Lung (tissue), 12 donors: Measurements from ENCODE around the gene GAK. TPM values are rescaled to one million over a fixed set of nuclear protein-coding genes. Genes with fewer than 3 reads are reported as not detected.

Source experiments
- ATAC-seq: fragments of 200-7000 bp; cut with Tn5 transposase; one replicate; pipeline ENCODE4 v1.9.1; 2020; ENCODE audit warnings: moderate number of reproducible peaks; ENCODE audit not compliant: insufficient read depth, low FRiP score
- DNase-seq, 3 donors: peaks; one replicate each; pipeline ENCODE4 v3.0.0-alpha.2; 2013 to 2017
- H3K27ac ChIP-seq, 2 donors: one replicate each; pipeline ENCODE4 v1.5.1; 2013; ENCODE audit warnings: mild to moderate bottlenecking in 2 of 2, moderate library complexity in 2 of 2, control low read depth in 1 of 2, inconsistent platforms in 1 of 2, low read depth in 1 of 2, low read length in 1 of 2
- H3K27me3 ChIP-seq, 3 donors: one replicate each; pipeline ENCODE4 v1.5.1; 2013; ENCODE audit warnings: low read length in 2 of 3; ENCODE audit not compliant: control insufficient read depth in 3 of 3, insufficient read depth in 3 of 3
- H3K36me3 ChIP-seq, 4 donors: one replicate each; pipeline ENCODE4 v1.5.1; 2013; ENCODE audit warnings: low read length in 4 of 4, mild to moderate bottlenecking in 1 of 4, moderate library complexity in 1 of 4; ENCODE audit not compliant: control insufficient read depth in 4 of 4, insufficient read depth in 4 of 4
- H3K4me1 ChIP-seq, 5 donors: one replicate each; pipeline ENCODE4 v1.5.1; 2013; ENCODE audit warnings: low read length in 5 of 5, mild to moderate bottlenecking in 2 of 5, moderate library complexity in 1 of 5; ENCODE audit not compliant: control insufficient read depth in 5 of 5, insufficient read depth in 5 of 5
- H3K4me3 ChIP-seq: one replicate; pipeline ENCODE4 v1.5.1; 2013; ENCODE audit warnings: mild to moderate bottlenecking, control low read depth, moderate library complexity
- H3K9ac ChIP-seq, 2 donors: one replicate each; pipeline ENCODE4 v1.5.1; 2013; ENCODE audit warnings: low read length in 2 of 2, control low read depth in 1 of 2; ENCODE audit not compliant: insufficient read depth in 1 of 2
- H3K9me3 ChIP-seq, 4 donors: one replicate each; pipeline ENCODE4 v1.5.1; 2013; ENCODE audit warnings: low read length in 3 of 4, mild to moderate bottlenecking in 1 of 4, moderate library complexity in 1 of 4; ENCODE audit not compliant: control insufficient read depth in 4 of 4, insufficient read depth in 3 of 4
- WGBS, 2 donors: extraction: QIAGEN DNeasy Blood & Tissue Kit; methylation state at CpG; one replicate each; pipeline ENCODE4 v1.1.7; 2013; 5-methylcytosine and 5-hydroxymethylcytosine counted together
- polyA plus RNA-seq, 2 donors: library from polyadenylated mRNA; stranded (reverse); fragments of 200-250 nt; gene quantifications; one replicate each; pipeline ENCODE4 v1.2.1, GENCODE V29; 2013
- total RNA-seq, 2 donors: library from RNA; depleted of rRNA in 1 of 2; stranded (reverse); fragments of >200 nt in 1 of 2; gene quantifications; one replicate each; pipeline ENCODE4 v1.2.1, GENCODE V29; 2014 to 2021
- TF ChIP-seq, protein P1 (sequence below): IDR thresholded peaks from 2 replicates; pipeline ENCODE4 v1.5.1; 2012; ENCODE audit warnings: mild to moderate bottlenecking; ENCODE audit errors: control extremely low read depth, extremely low read depth
- donor health status: control.
- donor health status: control.
- donor health status: Bipolar disorder and iron deficiency.
- donor health status: healthy.
- donor health status: DM: yes; HTN: yes; CAD: no.

The GAK gene
- total and polyA plus RNA-seq, 4 donors: 101 to 178 (median 137) TPM

DNA sequence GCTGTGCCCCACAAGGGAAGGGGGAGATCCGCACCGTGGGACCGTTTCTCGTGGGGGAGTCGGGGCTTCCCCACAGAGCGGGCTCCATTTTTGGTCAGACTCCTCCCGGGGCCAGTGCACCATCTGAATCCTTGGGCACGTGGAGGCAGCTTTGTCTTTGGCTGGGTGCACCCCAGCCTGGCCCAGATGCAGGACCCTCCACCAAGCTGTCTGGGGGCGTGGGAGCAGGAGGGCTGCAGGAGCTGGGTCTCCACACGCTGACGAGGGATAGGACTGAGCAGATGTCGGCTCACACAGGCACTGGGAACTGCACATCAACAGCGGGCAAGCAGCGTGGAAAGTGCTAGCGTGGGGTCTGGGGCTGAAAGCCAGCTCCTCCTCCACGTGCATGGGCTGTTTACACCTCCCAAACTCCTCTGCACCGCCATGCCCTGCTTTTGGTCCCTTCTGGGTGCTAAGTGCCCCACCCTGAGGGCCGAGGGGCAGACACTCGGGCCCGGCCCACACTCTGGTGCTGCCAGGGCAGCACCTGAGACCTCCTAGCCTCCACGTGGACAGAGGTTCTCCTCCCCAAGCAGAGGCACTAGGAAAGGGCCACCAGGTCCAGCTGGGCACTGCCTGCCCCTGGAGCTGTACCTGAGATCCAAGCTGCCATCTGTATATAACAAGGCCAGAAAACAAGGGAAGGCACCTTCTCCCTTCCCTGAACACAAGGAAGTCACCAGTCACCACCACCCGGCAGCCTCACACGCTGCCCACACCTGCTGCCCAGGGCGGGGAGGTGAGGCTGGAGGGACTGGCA, 27.4 kb upstream of the GAK start:
- Histone ChIP-seq H3K4me1 (no peaks in the 10 kb centered on the region), H3K9ac (no peak overlapping the region), H3K27ac (no peak overlapping the region), H3K27me3 (no peaks in the 10 kb centered on the region), H3K9me3 (no peaks in the 10 kb centered on the region), H3K4me3 (no peak overlapping the region), H3K36me3 (peaks cover 0 to 63% (median 2%) of the 10 kb centered on the region in 4 donors)
- peak in 1 of 3 donors; percentile 10 for DNase-seq
- ATAC-seq: no peak
- WGBS, 2 donors: 89 to 90% methylated on average over 24 of the region's 24 CpGs
- TF ChIP-seq, protein P1, sequence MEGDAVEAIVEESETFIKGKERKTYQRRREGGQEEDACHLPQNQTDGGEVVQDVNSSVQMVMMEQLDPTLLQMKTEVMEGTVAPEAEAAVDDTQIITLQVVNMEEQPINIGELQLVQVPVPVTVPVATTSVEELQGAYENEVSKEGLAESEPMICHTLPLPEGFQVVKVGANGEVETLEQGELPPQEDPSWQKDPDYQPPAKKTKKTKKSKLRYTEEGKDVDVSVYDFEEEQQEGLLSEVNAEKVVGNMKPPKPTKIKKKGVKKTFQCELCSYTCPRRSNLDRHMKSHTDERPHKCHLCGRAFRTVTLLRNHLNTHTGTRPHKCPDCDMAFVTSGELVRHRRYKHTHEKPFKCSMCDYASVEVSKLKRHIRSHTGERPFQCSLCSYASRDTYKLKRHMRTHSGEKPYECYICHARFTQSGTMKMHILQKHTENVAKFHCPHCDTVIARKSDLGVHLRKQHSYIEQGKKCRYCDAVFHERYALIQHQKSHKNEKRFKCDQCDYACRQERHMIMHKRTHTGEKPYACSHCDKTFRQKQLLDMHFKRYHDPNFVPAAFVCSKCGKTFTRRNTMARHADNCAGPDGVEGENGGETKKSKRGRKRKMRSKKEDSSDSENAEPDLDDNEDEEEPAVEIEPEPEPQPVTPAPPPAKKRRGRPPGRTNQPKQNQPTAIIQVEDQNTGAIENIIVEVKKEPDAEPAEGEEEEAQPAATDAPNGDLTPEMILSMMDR: no peak

DNA sequence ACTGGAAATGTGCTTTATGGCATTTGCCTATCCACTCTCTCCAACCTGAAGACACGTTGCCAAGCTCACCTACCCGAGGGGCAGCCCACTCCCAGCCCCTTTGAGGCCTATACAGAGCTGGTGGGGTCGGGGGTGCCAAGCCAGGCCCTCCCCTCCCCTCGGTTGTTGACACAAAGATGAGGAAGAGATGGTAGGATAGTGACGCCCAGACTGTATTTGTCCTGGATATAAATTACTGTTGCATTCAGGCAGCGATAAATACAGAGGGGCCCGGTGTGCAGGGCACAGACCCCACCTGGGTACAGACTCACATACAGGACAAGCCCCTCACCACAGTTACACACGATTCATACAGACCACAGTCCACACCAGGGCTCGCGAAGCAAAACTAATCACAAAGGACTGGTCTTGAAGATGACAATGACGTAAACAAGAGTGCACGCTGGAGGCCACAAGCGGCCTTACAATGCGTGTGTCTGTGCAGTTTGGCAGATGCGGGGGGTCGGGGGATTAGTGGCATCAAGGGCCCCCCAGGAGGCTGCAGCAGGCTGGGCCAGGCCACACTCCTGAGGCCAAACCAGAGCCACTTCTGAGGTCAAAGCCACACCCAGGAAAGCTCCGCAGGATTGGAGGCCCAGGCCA, 26.7 kb upstream of the GAK start:
- 86 to 88% methylated on average over 17 of the region's 17 CpGs for WGBS, 2 donors
- no peak overlapping the region for H3K9ac ChIP-seq
- no peak for ATAC-seq
- H3K27ac ChIP-seq: no peak overlapping the region
- no peaks in the 10 kb centered on the region for H3K9me3 ChIP-seq
- peak in 1 of 3 donors; percentile 6 for DNase-seq
- TF ChIP-seq, protein P1: no peak
- H3K27me3 ChIP-seq: no peaks in the 10 kb centered on the region
- H3K4me3 ChIP-seq: no peak overlapping the region
- H3K36me3 ChIP-seq: peaks cover 0 to 56% (median 4%) of the 10 kb centered on the region in 4 donors
- H3K4me1 ChIP-seq: no peaks in the 10 kb centered on the region

DNA sequence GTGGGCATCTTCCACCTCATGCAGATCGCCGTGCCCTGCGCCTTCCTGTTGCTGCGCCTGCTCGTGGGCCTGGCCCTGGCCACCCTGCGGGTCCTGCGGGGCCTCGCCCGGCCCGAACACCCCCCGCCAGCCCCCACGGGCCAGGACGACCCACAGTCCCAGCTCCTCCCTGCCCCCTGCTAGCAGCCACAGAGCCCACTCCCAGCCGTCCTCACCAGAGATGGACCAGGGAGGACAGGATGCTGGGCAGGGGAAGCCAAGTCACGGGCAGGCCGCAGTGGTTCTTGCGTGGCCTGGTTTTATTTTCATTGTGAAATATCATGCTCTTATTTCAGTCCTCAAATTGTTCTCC, 26.2 kb upstream of the GAK start:
- Histone ChIP-seq H3K27ac (no peak overlapping the region), H3K4me3 (no peak overlapping the region), H3K27me3 (no peaks in the 10 kb centered on the region), H3K9me3 (no peaks in the 10 kb centered on the region), H3K36me3 (peaks cover 0 to 59% (median 4%) of the 10 kb centered on the region in 4 donors), H3K4me1 (no peaks in the 10 kb centered on the region), H3K9ac (no peak overlapping the region)
- ATAC-seq: no peak
- 93 to 94% methylated on average over 17 of the region's 17 CpGs for WGBS, 2 donors
- TF ChIP-seq, protein P1: no peak
- DNase-seq: peak in 1 of 3 donors; percentile 9
